ENCODE data around the gene PPP2R3B. TPM values are rescaled to one million over a fixed set of nuclear protein-coding genes. Genes with fewer than 3 reads are reported as not detected.

PPP2R3B gene
- total and polyA plus RNA-seq, 2 of the 13 experiments (the other 11 are each of a cell fraction or from before 2014, with no cell fraction given): 17.0 to 21.4 TPM

DNA sequence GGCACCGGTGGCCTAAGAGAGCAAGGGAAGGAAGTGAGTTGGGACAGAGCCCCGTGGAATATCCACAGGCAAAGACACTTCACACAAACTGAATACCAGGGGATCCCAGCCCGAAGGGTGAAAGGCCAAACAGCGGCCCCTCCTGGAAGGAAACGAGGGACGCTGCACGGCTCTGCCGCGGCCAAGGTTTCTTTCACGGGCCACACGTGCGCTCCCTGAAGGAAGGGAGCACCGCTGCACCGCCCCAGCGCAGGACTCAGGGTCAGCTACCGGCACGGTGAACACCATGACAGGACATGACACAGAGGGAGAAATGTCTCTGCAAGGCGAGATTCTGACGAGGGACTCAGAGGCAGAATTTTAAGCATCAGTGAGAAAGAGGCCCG, 36.6 kb downstream of the PPP2R3B start:
- no peak for FAIRE-seq
- TF ChIP-seq ZNF713 (CRISPR knock-in tag; IDR thresholded peaks at IDR 0.05): no peak
- TF ChIP-seq, protein P1, sequence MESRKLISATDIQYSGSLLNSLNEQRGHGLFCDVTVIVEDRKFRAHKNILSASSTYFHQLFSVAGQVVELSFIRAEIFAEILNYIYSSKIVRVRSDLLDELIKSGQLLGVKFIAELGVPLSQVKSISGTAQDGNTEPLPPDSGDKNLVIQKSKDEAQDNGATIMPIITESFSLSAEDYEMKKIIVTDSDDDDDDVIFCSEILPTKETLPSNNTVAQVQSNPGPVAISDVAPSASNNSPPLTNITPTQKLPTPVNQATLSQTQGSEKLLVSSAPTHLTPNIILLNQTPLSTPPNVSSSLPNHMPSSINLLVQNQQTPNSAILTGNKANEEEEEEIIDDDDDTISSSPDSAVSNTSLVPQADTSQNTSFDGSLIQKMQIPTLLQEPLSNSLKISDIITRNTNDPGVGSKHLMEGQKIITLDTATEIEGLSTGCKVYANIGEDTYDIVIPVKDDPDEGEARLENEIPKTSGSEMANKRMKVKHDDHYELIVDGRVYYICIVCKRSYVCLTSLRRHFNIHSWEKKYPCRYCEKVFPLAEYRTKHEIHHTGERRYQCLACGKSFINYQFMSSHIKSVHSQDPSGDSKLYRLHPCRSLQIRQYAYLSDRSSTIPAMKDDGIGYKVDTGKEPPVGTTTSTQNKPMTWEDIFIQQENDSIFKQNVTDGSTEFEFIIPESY (CRISPR knock-in tag; IDR thresholded peaks at IDR 0.05): peak; percentile 64
- ATAC-seq: no peak
- Histone ChIP-seq H3K4me2 (ENCODE audit: low read depth, low read length) (no peak overlapping the region), H3K27ac (ENCODE audit: extremely low read length, insufficient read depth, low read length) (no peak overlapping the region), H3K4me3 (replicated peaks in 1 of 3; ENCODE audit: insufficient read depth in 1 of 3, low read depth in 2 of 3, low read length in 3 of 3) (no peak overlapping the region), H3K9me3 (ENCODE audit: low read length) (no peaks in the 10 kb centered on the region), H2AFZ (ENCODE audit: low read length) (no peak overlapping the region), H3K79me2 (ENCODE audit: insufficient read depth, low read length) (no peaks in the 10 kb centered on the region), H3K36me3 (replicated peaks in 1 of 2; ENCODE audit: control insufficient read depth in 1 of 2, insufficient read depth in 2 of 2, low read length in 2 of 2) (peaks cover under 1 to 3% of the 10 kb centered on the region in 2 experiments; a peak in 2 of 5 replicates), H3K27me3 (ENCODE audit: control insufficient read depth in 1 of 2, insufficient read depth in 2 of 2, low read length in 2 of 2) (no peaks in the 10 kb centered on the region), H4K20me1 (ENCODE audit: insufficient read depth, low read length) (no peaks in the 10 kb centered on the region), H3K4me1 (ENCODE audit: insufficient read depth, low read length) (0 out of 2 replicates have a peak, but pooled peaks cover 5% of the 10 kb centered on the region), H3K9ac (ENCODE audit: insufficient read depth, low read depth, low read length) (no peak overlapping the region)
- 93% methylated on average over 20 of the region's 20 CpGs for WGBS (ENCODE audit: low lambda C conversion rate)
- no TSS peak for BruUV-seq (replicated peaks)
- intact Hi-C loops (cut with micrococcal nuclease; ENCODE audit: unreplicated experiment) (no loop called here), in situ Hi-C loops (cut with HindIII; ENCODE audit: extremely low pct_ligation_motif_present, low pct_unique_long_range_greater_than_20kb) (no loop called here)
- ChIA-PET POLR2A (no interaction called here), CTCF (ENCODE audit: low intra/inter-chr PET ratio, low total read pairs) (no interaction called here)
- no peak for DNase-seq (ENCODE audit: low spot score)

DNA sequence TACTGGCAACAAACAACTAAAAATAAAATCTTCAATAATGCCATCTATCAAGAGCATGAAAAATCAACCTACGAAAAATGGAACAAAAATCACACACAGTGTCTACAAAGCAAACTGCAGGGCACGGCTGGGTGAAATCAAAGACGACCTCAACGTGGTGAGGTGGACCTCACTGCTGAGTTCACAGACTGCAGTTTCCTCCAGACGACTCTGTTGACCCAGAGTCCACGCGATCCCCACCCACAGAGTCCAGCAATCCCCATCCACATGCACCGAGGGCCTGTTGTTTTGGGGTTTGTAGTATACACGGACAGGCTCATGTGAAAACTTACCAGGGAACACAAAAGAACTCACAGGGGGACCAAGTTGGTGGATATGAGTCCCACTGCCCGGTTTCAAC, 37.0 kb downstream of the PPP2R3B start:
- DNase-seq (ENCODE audit: low spot score): no peak
- Histone ChIP-seq H3K4me2 (ENCODE audit: low read depth, low read length) (no peak overlapping the region), H3K9ac (ENCODE audit: insufficient read depth, low read depth, low read length) (no peak overlapping the region), H4K20me1 (ENCODE audit: insufficient read depth, low read length) (no peaks in the 10 kb centered on the region), H3K4me1 (ENCODE audit: insufficient read depth, low read length) (0 out of 2 replicates have a peak, but pooled peaks cover 5% of the 10 kb centered on the region), H3K9me3 (ENCODE audit: low read length) (no peaks in the 10 kb centered on the region), H3K79me2 (ENCODE audit: insufficient read depth, low read length) (no peaks in the 10 kb centered on the region), H3K4me3 (replicated peaks in 1 of 3; ENCODE audit: insufficient read depth in 1 of 3, low read depth in 2 of 3, low read length in 3 of 3) (no peak overlapping the region), H3K27ac (ENCODE audit: extremely low read length, insufficient read depth, low read length) (no peak overlapping the region), H3K27me3 (ENCODE audit: control insufficient read depth in 1 of 2, insufficient read depth in 2 of 2, low read length in 2 of 2) (no peaks in the 10 kb centered on the region), H3K36me3 (replicated peaks in 1 of 2; ENCODE audit: control insufficient read depth in 1 of 2, insufficient read depth in 2 of 2, low read length in 2 of 2) (peaks cover 3 to 4% of the 10 kb centered on the region in 2 experiments; a peak in 2 of 5 replicates), H2AFZ (ENCODE audit: low read length) (no peak overlapping the region)
- in situ Hi-C loops (cut with HindIII; ENCODE audit: extremely low pct_ligation_motif_present, low pct_unique_long_range_greater_than_20kb) (no loop called here), intact Hi-C loops (cut with micrococcal nuclease; ENCODE audit: unreplicated experiment) (no loop called here)
- POLR2A ChIA-PET: no interaction called here
- no peak for FAIRE-seq
- WGBS (ENCODE audit: low lambda C conversion rate): 72% methylated on average over 10 of the region's 10 CpGs
- CTCF ChIA-PET (ENCODE audit: low intra/inter-chr PET ratio, low total read pairs): no interaction called here
- ATAC-seq: no peak
- no TSS peak for BruUV-seq (replicated peaks)
- no peak for TF ChIP-seq ZNF550 (CRISPR knock-in tag; IDR thresholded peaks at IDR 0.05; ENCODE audit: borderline replicate concordance)
- TF ChIP-seq ATRX (CRISPR knock-in tag; IDR thresholded peaks at IDR 0.05; ENCODE audit: borderline replicate concordance): no peak
- TF ChIP-seq, protein P2, sequence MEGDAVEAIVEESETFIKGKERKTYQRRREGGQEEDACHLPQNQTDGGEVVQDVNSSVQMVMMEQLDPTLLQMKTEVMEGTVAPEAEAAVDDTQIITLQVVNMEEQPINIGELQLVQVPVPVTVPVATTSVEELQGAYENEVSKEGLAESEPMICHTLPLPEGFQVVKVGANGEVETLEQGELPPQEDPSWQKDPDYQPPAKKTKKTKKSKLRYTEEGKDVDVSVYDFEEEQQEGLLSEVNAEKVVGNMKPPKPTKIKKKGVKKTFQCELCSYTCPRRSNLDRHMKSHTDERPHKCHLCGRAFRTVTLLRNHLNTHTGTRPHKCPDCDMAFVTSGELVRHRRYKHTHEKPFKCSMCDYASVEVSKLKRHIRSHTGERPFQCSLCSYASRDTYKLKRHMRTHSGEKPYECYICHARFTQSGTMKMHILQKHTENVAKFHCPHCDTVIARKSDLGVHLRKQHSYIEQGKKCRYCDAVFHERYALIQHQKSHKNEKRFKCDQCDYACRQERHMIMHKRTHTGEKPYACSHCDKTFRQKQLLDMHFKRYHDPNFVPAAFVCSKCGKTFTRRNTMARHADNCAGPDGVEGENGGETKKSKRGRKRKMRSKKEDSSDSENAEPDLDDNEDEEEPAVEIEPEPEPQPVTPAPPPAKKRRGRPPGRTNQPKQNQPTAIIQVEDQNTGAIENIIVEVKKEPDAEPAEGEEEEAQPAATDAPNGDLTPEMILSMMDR (CRISPR knock-in tag; IDR thresholded peaks at IDR 0.05): no peak
- TF ChIP-seq XRCC5 (optimal IDR thresholded peaks at IDR 0.05; ENCODE audit: low read length): no peak
- no peak for TF ChIP-seq ZMYM4 (CRISPR knock-in tag; IDR thresholded peaks at IDR 0.05)
- TF ChIP-seq ZNF256 (CRISPR knock-in tag; conservative IDR thresholded peaks at IDR 0.05): no peak
- no peak for TF ChIP-seq TBL1XR1 (IDR thresholded peaks at IDR 0.05; ENCODE audit: borderline replicate concordance, low read length, partially characterized antibody)
- no peak for TF ChIP-seq ZNF468 (CRISPR knock-in tag; IDR thresholded peaks at IDR 0.05)
- no peak for TF ChIP-seq RELA (CRISPR knock-in tag; IDR thresholded peaks at IDR 0.05)
- TF ChIP-seq ESRRA (CRISPR knock-in tag; IDR thresholded peaks at IDR 0.05; ENCODE audit: low read depth): no peak
- TF ChIP-seq, protein P3, sequence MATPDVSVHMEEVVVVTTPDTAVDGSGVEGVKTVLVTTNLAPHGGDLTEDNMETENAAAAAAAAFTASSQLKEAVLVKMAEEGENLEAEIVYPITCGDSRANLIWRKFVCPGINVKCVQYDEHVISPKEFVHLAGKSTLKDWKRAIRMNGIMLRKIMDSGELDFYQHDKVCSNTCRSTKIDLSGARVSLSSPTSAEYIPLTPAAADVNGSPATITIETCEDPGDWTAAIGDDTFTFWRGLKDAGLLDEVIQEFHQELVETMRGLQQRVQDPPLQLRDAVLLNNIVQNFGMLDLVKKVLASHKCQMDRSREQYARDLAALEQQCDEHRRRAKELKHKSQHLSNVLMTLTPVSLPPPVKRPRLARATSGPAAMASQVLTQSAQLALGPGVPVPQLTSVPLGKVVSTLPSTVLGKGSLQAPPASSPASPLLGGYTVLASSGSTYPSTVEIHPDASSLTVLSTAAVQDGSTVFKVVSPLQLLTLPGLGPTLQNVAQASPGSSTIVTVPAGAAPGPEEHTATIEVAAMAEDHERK (CRISPR knock-in tag; IDR thresholded peaks at IDR 0.05; ENCODE audit: low read depth): no peak
- TF ChIP-seq HNRNPUL1 (IDR thresholded peaks at IDR 0.05; ENCODE audit: low read depth, low read length): no peak

Data from HepG2 (cell line).